Right lobe of liver (tissue), 4 donors: Measurements from ENCODE around the gene CHPT1.

Experiments
- CTCF ChIP-seq, 4 donors: fragments of 200-600 bp in 3 of 4; fragments of 450-650 bp in 1 of 4; IDR thresholded peaks; one replicate each; pipeline versions ENCODE4 v1.5.1 to v1.8.0; 2016 to 2022; ENCODE audit warnings: antibody characterized with exemption in 4 of 4, mild to moderate bottlenecking in 2 of 4
- POLR2A ChIP-seq: fragments of 450-650 bp; IDR thresholded peaks from one replicate; pipeline ENCODE4 v1.6.1; 2017; ENCODE audit warnings: antibody characterized with exemption, mild to moderate bottlenecking
- donor health status: DM: no; HTN: no; CAD: no.
- donor health status: DM: no; HTN: no; CAD: no.
- donor health status: DM: no; HTN: yes; CAD: no.

- TF ChIP-seq CTCF (IDR thresholded peaks at IDR 0.05) (no peak), POLR2A (no peak)
Observed at GRCh38 chr12:101713059-101713682, 15.7 kb downstream of the CHPT1 start.
